Heart right ventricle (tissue), 16 donors: ENCODE measurements around the gene E2F2. TPM values are rescaled to one million over a fixed set of nuclear protein-coding genes. Genes with fewer than 3 reads are reported as not detected.
A peak's percentile ranks its signal among the peaks of the same experiment; 100 is the strongest.

Source experiments
- ATAC-seq, 8 donors: fragments of 200-7000 bp; cut with Tn5 transposase; one replicate each; pipeline ENCODE4 v1.9.1; 2020; ENCODE audit warnings: mild to moderate bottlenecking in 8 of 8, moderate library complexity in 8 of 8, moderate number of reproducible peaks in 1 of 8
- DNase-seq, 2 donors: peaks; one replicate each; pipeline ENCODE4 v3.0.0-alpha.2; 2020
- H3K27ac ChIP-seq, 10 donors: fragments of 200-600 bp; sonication (generic) in 2 of 10; one replicate each; pipeline versions ENCODE4 v1.5.0 to v1.8.0; 2020 to 2022; ENCODE audit warnings: mild to moderate bottlenecking in 3 of 10
- H3K27me3 ChIP-seq, 7 donors: fragments of 200-600 bp; one replicate each; pipeline ENCODE4 v1.8.0; 2021 to 2022; ENCODE audit warnings: mild to moderate bottlenecking in 2 of 7
- H3K36me3 ChIP-seq, 9 donors: fragments of 200-600 bp; sonication (generic) in 1 of 9; one replicate each; pipeline versions ENCODE4 v1.5.0 to v1.8.0; 2020 to 2022; ENCODE audit warnings: mild to moderate bottlenecking in 2 of 9
- H3K4me1 ChIP-seq, 9 donors: fragments of 200-600 bp; sonication (generic) in 1 of 9; one replicate each; pipeline versions ENCODE4 v1.5.0 to v1.8.0; 2020 to 2022; ENCODE audit warnings: mild to moderate bottlenecking in 4 of 9
- H3K4me3 ChIP-seq, 10 donors: fragments of 200-600 bp; sonication (generic) in 2 of 10; one replicate each; pipeline versions ENCODE4 v1.5.0 to v1.8.0; 2020 to 2022; ENCODE audit warnings: mild to moderate bottlenecking in 7 of 10, moderate library complexity in 2 of 10
- H3K9me3 ChIP-seq, 11 donors: fragments of 200-600 bp in 10 of 11; sonication (generic) in 2 of 11; one replicate each; pipeline versions ENCODE4 v1.5.0 to v1.8.0; 2013 to 2022; ENCODE audit warnings: mild to moderate bottlenecking in 2 of 11, control low read depth in 1 of 11, moderate library complexity in 1 of 11
- WGBS, 2 donors: extraction: QIAGEN DNeasy Blood & Tissue Kit; methylation state at CpG; one replicate each; pipeline ENCODE4 v1.1.7; 2013; ENCODE audit warnings: inconsistent platforms in 1 of 2; 5-methylcytosine and 5-hydroxymethylcytosine counted together
- intact Hi-C, 10 donors: fragments of 100-400 bp; cut with DNase I; formaldehyde crosslinking; loops; one replicate each; pipeline versions ENCODE4 v1.11.1 to v1.14.2; 2022
- polyA plus RNA-seq, 2 donors: library from polyadenylated mRNA; stranded (reverse); fragments of 200-250 nt; gene quantifications; one replicate each; pipeline ENCODE4 v1.2.3, GENCODE V29; 2013
- total RNA-seq, 10 donors: library from RNA; stranded (reverse); fragmentation: NEBNext Ultra II Directional in 3 of 10; extraction: Animal tissue kit (Norgen Biotek cat#: 25700) in 3 of 10; gene quantifications; one replicate each; pipeline versions ENCODE4 v1.2.1 to v1.2.4, GENCODE V29; 2021 to 2023
- TF ChIP-seq, protein P1 (sequence below), 9 donors: fragments of 200-600 bp; sonication (generic) in 2 of 9; IDR thresholded peaks; one replicate each; pipeline versions ENCODE4 v1.5.0 to v1.8.0; 2021 to 2022; ENCODE audit warnings: antibody characterized with exemption in 9 of 9, mild to moderate bottlenecking in 5 of 9, moderate library complexity in 1 of 9
- donor health status: Arrhythmogenic right ventricular cardiomyopathy.
- donor health status: ischemic (EF 13 %, LVEDD 7.1; RV severe dilation, severe dysfunction).
- donor health status: healthy with polysubstance abuse.
- donor health status: DM: no; HTN: yes; CAD: no.
- donor health status: DM: no; HTN: no; CAD: no.
- donor health status: ischemic (EF 25% LVEDD 6.9; RV normal size, moderate dysfunction).
- donor health status: ischemic (EF 25% LVEDD 5.7; RV mildly dilated, moderate dysfunction).
- donor health status: healthy.
- donor health status: DM: yes; HTN: yes; CAD: no.
- donor health status: Ischemic cardiomyopathy.
- donor health status: ischemic (EF 35%, LVEDD 5.7; RV mildly dilated, moderate dysfunction).
- donor health status: nonischemic (EF 11% LVEDD 7.7; RV severe dilation, severe dysfunction).
- donor health status: DM: yes; HTN: yes; CAD: no.
- donor health status: PGD.
- donor health status: ischemic (EF 29% LVEDD 5.4; RV normal size, mild dysfunction).
- donor health status: nonischemic (EF 23%, LVEDD 6.1; RV moderate dilation, normal function).

E2F2 gene
- total and polyA plus RNA-seq, 12 donors, result 0.04 to 2.3 (median 0.15) TPM; not detected in 2

DNA sequence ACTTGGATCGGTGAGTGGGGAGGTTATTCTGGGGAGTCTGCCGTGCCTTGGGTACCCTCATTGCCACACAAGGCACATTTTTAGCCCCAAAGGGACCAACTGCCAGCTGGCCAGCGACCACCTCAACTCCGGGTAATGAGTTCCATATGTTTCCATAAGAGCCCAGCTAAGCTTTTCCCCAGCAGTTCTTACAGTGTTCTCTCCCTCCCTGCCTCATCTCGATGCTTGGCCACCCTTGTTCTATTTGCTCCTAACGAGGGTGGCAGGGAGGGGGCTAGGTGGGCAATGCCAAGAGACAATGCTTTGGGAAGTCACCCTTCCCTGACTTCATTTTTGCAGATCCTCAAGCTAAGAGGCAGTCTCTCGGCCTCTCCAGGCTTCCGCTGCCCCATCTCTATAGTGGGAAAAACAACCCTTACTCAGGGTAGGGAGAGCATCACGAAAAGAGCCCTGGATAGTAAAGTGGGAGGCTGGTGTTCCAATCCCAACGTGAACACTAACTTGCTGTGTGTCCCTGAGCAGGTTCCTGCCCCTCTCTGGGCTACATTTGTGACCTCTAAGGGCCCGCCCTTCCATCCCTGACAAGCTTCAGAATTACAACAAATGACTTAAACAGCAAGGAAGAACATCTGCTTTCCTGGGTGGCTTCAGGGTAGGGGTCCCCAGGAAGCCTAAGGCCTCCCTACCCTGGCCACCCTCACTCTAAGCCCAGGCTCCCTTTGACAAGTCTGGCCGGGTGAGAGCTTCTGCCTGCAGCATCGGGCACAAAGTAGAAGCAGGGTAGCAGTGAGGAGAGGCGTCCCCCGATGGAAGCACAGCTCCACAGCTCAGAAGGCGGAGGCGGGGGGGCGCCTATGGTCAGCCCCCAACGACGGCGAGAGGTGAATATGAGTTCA, 22.4 kb upstream of the E2F2 start:
- TF ChIP-seq, protein P1, sequence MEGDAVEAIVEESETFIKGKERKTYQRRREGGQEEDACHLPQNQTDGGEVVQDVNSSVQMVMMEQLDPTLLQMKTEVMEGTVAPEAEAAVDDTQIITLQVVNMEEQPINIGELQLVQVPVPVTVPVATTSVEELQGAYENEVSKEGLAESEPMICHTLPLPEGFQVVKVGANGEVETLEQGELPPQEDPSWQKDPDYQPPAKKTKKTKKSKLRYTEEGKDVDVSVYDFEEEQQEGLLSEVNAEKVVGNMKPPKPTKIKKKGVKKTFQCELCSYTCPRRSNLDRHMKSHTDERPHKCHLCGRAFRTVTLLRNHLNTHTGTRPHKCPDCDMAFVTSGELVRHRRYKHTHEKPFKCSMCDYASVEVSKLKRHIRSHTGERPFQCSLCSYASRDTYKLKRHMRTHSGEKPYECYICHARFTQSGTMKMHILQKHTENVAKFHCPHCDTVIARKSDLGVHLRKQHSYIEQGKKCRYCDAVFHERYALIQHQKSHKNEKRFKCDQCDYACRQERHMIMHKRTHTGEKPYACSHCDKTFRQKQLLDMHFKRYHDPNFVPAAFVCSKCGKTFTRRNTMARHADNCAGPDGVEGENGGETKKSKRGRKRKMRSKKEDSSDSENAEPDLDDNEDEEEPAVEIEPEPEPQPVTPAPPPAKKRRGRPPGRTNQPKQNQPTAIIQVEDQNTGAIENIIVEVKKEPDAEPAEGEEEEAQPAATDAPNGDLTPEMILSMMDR (IDR thresholded peaks at IDR 0.05), result no peak
- H3K27ac ChIP-seq, result peak overlapping the region; percentile 90 to 99 (median 95)
- H3K27me3 ChIP-seq, result peaks cover 0 to 22% (median 0%) of the 10 kb centered on the region in 7 donors
- H3K9me3 ChIP-seq, result no peaks in the 10 kb centered on the region
- 71 to 72% methylated on average over 21 of the region's 21 CpGs for WGBS, 2 donors
- H3K4me3 ChIP-seq, result peak overlapping the region in 8 of 10 donors; percentile 62 to 97 (median 82)
- H3K36me3 ChIP-seq, result peaks cover 0 to 19% (median 6%) of the 10 kb centered on the region in 9 donors
- ATAC-seq (no peak), DNase-seq (no peak)
- H3K4me1 ChIP-seq, result peaks cover 9 to 52% (median 47%) of the 10 kb centered on the region in 9 donors
- intact Hi-C loops, result loop anchor here in 2 of 10 donors (10.0 kb wide), 1 partner anchor 191 kb away; the partner anchor contains the start of gene ELOA (in 2 of the 2)

DNA sequence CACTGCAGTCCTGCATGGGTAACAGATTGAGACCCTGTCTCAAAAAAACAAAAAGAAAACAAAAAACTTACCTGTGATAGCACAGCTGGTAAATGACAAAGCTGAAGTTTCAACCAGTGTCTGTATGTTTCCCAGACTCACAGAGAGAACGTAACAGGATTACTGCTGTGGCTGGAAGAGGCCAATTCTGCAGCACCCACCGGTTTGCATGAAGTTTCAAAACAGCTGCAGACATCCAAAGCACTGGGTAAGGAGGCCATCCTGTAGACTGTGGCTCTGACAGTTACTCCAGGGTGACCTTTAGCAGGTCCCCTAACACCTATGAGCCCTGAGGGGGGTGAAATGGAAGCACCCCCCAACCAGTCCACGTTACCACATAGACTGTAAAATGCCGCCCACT, 20.8 kb upstream of the E2F2 start:
- Histone ChIP-seq H3K9me3 (no peaks in the 10 kb centered on the region), H3K4me1 (peaks cover 9 to 63% (median 44%) of the 10 kb centered on the region in 9 donors), H3K27ac (peak overlapping the region in 4 of 10 donors; percentile 15 to 99 (median 27)), H3K36me3 (peaks cover 0 to 2% (median 0%) of the 10 kb centered on the region in 9 donors), H3K27me3 (peaks cover 0 to 14% (median 0%) of the 10 kb centered on the region in 7 donors), H3K4me3 (no peak overlapping the region)
- TF ChIP-seq, protein P1 (IDR thresholded peaks at IDR 0.05), result no peak
- 83 to 85% methylated on average over 4 of the region's 4 CpGs for WGBS, 2 donors
- DNase-seq (no peak), ATAC-seq (no peak)
- intact Hi-C loops, result loop anchor here in 2 of 10 donors (10.0 kb wide), 1 partner anchor 193 kb away; the partner anchor contains the start of gene ELOA (in 2 of the 2)

DNA sequence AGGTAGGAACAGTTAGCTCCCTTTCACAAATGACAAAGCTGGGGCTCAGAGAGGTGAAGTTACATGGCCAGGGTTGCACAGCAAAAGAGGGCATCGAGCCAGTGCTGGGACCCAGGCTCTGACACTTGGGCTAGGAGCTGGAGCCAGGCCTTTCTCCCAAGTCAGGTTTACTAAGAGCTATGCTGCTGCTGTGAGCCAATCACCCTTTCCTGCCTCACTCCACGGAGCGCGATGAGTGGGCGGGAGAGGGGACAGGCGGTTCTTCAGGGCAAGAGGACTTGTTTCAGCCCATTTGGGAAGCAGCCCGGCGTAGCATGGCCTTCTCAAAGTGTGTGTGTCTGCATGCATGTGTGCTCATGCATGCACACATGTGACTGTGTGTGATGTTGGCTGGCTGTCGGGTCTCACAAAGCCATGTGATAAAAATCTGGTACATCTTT, 17.7 kb upstream of the E2F2 start:
- H3K27ac ChIP-seq, result peak overlapping the region; percentile 23 to 99 (median 68)
- DNase-seq (peak; percentile 68), ATAC-seq (peak in 7 of 8 donors; percentile 39 to 80 (median 64))
- peaks cover 4 to 53% (median 25%) of the 10 kb centered on the region in 9 donors for H3K4me1 ChIP-seq
- H3K27me3 ChIP-seq, result peaks cover 0 to 6% (median 0%) of the 10 kb centered on the region in 7 donors
- no peaks in the 10 kb centered on the region for H3K36me3 ChIP-seq
- TF ChIP-seq, protein P1 (IDR thresholded peaks at IDR 0.05), result no peak
- H3K4me3 ChIP-seq, result no peak overlapping the region
- no peaks in the 10 kb centered on the region for H3K9me3 ChIP-seq
- 45 to 61% methylated on average over 9 of the region's 9 CpGs for WGBS, 2 donors
- intact Hi-C loops, result no loop called here

DNA sequence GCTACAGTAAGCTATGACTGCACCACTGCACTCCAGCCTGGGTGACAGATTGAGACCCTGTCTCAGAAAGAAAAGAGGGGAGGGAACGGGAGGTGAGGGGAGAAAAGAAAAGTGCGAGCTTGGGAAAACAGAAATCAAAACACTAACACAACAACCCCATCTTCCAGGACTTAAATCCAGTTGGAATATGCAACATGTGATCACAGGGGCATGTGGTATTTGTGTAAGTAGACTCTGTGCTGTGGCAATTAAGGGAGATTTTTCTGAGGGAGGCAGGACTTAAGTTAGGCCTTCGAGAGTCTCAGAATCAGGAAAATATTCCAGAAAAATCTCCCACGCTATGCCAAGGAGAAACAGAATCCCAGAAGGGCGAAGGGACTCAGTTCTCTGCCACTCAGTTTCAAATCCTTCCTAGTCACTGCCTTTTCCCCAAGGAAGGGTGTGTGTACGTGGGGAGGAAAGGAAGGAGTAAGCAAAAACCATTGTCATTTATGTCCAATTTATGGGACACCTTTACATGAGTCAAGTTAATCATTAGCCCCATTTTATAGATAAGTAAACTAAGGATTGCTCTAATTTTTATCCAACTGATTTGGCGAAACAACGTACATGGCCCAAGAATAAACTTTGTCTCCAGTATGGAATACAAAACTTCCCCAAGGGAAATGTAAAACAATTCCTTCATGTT, 16.0 kb upstream of the E2F2 start:
- intact Hi-C loops, result no loop called here
- WGBS, 2 donors, result 79 to 81% methylated on average over 8 of the region's 8 CpGs
- Histone ChIP-seq H3K4me1 (peaks cover 0 to 45% (median 20%) of the 10 kb centered on the region in 9 donors), H3K36me3 (no peaks in the 10 kb centered on the region), H3K4me3 (no peak overlapping the region), H3K9me3 (no peaks in the 10 kb centered on the region), H3K27me3 (no peaks in the 10 kb centered on the region), H3K27ac (peak overlapping the region in 3 of 10 donors; percentile 67 to 99 (median 84))
- ATAC-seq (no peak), DNase-seq (no peak)
- TF ChIP-seq, protein P1 (IDR thresholded peaks at IDR 0.05), result no peak
